B cell (primary cell): ENCODE measurements around the gene SMURF1. TPM values are rescaled to one million over a fixed set of nuclear protein-coding genes. Genes with fewer than 3 reads are reported as not detected.
A peak's percentile ranks its signal among the peaks of the same experiment; 100 is the strongest.

Experiments
- ATAC-seq: fragments of 200-7000 bp; cut with Tn5 transposase; one replicate; pipeline ENCODE4 v1.10.0; 2021; ENCODE audit warnings: low read depth, mild to moderate bottlenecking, moderate number of reproducible peaks, moderate library complexity
- CTCF ChIA-PET: fragments of 350-600 bp; sonication (Branson Sonifier 250); formaldehyde crosslinking; loops from one replicate; lab custom pipeline; 2021; ENCODE audit warnings: antibody characterized with exemption, inconsistent platforms; lab: Charles Lee
- POLR2A ChIA-PET: fragments of 350-600 bp; sonication (Branson Sonifier 250); formaldehyde crosslinking; loops from one replicate; lab custom pipeline; 2021; ENCODE audit warnings: antibody characterized with exemption; lab: Charles Lee
- DNase-seq: peaks from one replicate; pipeline ENCODE4 v3.0.0; 2013
- H2AFZ ChIP-seq: 2 replicates; pipeline ENCODE4 v1.6.1; 2012; ENCODE audit warnings: mild to moderate bottlenecking, low read depth, low read length; ENCODE audit not compliant: insufficient read depth, poor library complexity, severe bottlenecking
- H3K27ac ChIP-seq, 2 donors: 1 replicate in 1 of 2; 2 replicates in 1 of 2; pipeline ENCODE4 v1.5.1; 2012 to 2013; ENCODE audit warnings: low read length in 2 of 2, mild to moderate bottlenecking in 2 of 2, moderate library complexity in 1 of 2
- H3K27me3 ChIP-seq, 4 experiments: fragments of 200-600 bp in 1 of 4; sonication (generic) in 1 of 4; replicated peaks in 1 of 4; 1 replicate in 2 of 4; 2 replicates in 2 of 4; pipeline versions ENCODE4 v1.6.1 to v1.7.0; 2013 to 2016; ENCODE audit warnings: low read length in 3 of 4, mild to moderate bottlenecking in 2 of 4, mixed read lengths in 1 of 4, moderate library complexity in 1 of 4; ENCODE audit not compliant: insufficient read depth in 4 of 4, control insufficient read depth in 3 of 4; ENCODE audit errors: control extremely low read depth in 1 of 4
- H3K36me3 ChIP-seq, 2 experiments: replicated peaks in 1 of 2; 1 replicate in 1 of 2; 2 replicates in 1 of 2; pipeline versions ENCODE4 v1.6.1 to v1.7.1; 2013; ENCODE audit warnings: low read length in 1 of 2; ENCODE audit not compliant: insufficient read depth in 2 of 2, control insufficient read depth in 1 of 2; ENCODE audit errors: control extremely low read depth in 1 of 2, extremely low read depth in 1 of 2
- H3K4me1 ChIP-seq, 2 donors: fragments of 200-600 bp in 1 of 2; sonication (generic) in 1 of 2; 1 replicate in 1 of 2; 2 replicates in 1 of 2; pipeline versions ENCODE4 v1.5.1 to v1.6.1; 2013 to 2017; ENCODE audit warnings: low read length in 2 of 2; ENCODE audit not compliant: control insufficient read depth in 2 of 2, insufficient read depth in 2 of 2
- H3K4me2 ChIP-seq: replicated peaks from 2 replicates; pipeline ENCODE3; 2012; ENCODE audit warnings: mild to moderate bottlenecking, low read depth, low read length; ENCODE audit not compliant: poor library complexity, severe bottlenecking
- H3K4me3 ChIP-seq, 5 experiments: fragments of 200-600 bp in 1 of 5; sonication (generic) in 1 of 5; 1 replicate in 3 of 5; 2 replicates in 2 of 5; pipeline versions ENCODE4 v1.5.1 to v1.7.0; 2011 to 2016; ENCODE audit warnings: low read length in 4 of 5, mild to moderate bottlenecking in 4 of 5, low read depth in 2 of 5, control low read depth in 1 of 5, moderate library complexity in 1 of 5; ENCODE audit not compliant: insufficient read depth in 1 of 5; ENCODE audit errors: control extremely low read depth in 1 of 5, extremely low read depth in 1 of 5
- H3K79me2 ChIP-seq: fragments of 200-600 bp; sonication (generic); one replicate; pipeline ENCODE4 v1.6.0; 2016; ENCODE audit warnings: low read length; ENCODE audit not compliant: control insufficient read depth, insufficient read depth
- H3K9ac ChIP-seq: fragments of 200-600 bp; sonication (generic); 2 replicates; pipeline ENCODE4 v1.6.1; 2017; ENCODE audit warnings: mild to moderate bottlenecking, low read length, moderate library complexity
- H3K9me3 ChIP-seq, 3 donors: one replicate each; pipeline versions ENCODE4 v1.6.1 to v1.7.1; 2013; ENCODE audit warnings: low read length in 2 of 3; ENCODE audit not compliant: control insufficient read depth in 2 of 3, insufficient read depth in 1 of 3; ENCODE audit errors: control extremely low read depth in 1 of 3
- H4K20me1 ChIP-seq: 2 replicates; pipeline ENCODE4 v1.6.0; 2012; ENCODE audit warnings: mild to moderate bottlenecking, low read length; ENCODE audit not compliant: insufficient read depth, control insufficient read depth, poor library complexity, severe bottlenecking
- H3K27ac Mint-ChIP-seq: one replicate; pipeline ENCODE4 v1.8.0; 2021; ENCODE audit warnings: mixed read lengths
- H3K27me3 Mint-ChIP-seq: one replicate; pipeline ENCODE4 v1.8.0; 2021; ENCODE audit warnings: mixed read lengths
- H3K4me1 Mint-ChIP-seq: one replicate; pipeline ENCODE4 v1.8.0; 2021; ENCODE audit warnings: mixed read lengths
- H3K4me3 Mint-ChIP-seq: one replicate; pipeline ENCODE4 v1.8.0; 2021; ENCODE audit warnings: mixed read lengths
- H3K9me3 Mint-ChIP-seq: one replicate; pipeline ENCODE4 v1.8.0; 2022; ENCODE audit warnings: mixed read lengths; ENCODE audit not compliant: insufficient read depth
- EZH2 ChIP-seq: IDR thresholded peaks from 2 replicates; pipeline ENCODE4 v1.6.1; 2012; ENCODE audit warnings: borderline replicate concordance, low read depth, mild to moderate bottlenecking, moderate library complexity, low read length; ENCODE audit not compliant: insufficient read depth, poor library complexity, severe bottlenecking
- whole genome bisulfite sequencing: methylation state at CpG from one replicate; pipeline ENCODE4 v1.1.5; 2013; ENCODE audit warnings: missing lambda C conversion rate; ENCODE audit not compliant: insufficient coverage; 5-methylcytosine and 5-hydroxymethylcytosine counted together
- intact Hi-C: fragments of 100-400 bp; cut with micrococcal nuclease; formaldehyde crosslinking; loops from one replicate; pipeline ENCODE4 v1.10.0; 2022
- polyA plus RNA-seq: library from polyadenylated mRNA; depleted of rRNA; stranded (reverse); fragments of >200 nt; gene quantifications from 2 replicates; pipeline ENCODE4 v1.2.3, GENCODE V29; 2012
- total RNA-seq, 2 donors: library from RNA; stranded (reverse); fragments of 120-200 nt in 1 of 2; gene quantifications; 1 replicate in 1 of 2; 2 replicates in 1 of 2; pipeline versions ENCODE4 v1.2.3 to v1.2.4, GENCODE V29; 2013 to 2022
- TF ChIP-seq, protein P1 (sequence below): fragments of 200-600 bp; IDR thresholded peaks from one replicate; pipeline ENCODE4 v1.8.0; 2022; ENCODE audit warnings: antibody characterized with exemption, mild to moderate bottlenecking

SMURF1 gene
- total and polyA plus RNA-seq, 2 donors (not counting 1 experiment from before 2014, with no cell fraction given): 7.5 to 28.6 TPM

DNA sequence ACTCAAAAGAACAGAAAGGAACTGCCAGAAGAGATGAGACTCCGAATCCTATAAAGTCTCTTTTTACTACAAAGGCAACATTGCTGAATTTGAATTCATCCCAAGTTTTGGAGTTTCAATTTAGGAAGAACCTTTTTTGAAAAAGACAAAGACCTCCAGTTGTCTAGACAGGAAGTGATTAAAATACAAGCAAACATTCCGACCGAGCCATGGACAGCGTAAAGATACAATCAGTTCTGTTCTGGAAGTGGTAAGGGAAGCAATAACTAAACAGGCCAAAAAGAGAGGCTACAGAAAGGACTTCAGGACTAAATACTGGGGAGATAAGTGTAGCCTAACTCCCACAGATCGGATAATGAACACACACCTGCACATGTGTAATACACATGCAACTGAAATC is 101.0 kb downstream of the SMURF1 start:
- Histone ChIP-seq H3K4me1 (no peaks in the 10 kb centered on the region), H3K79me2 (no peaks in the 10 kb centered on the region), H3K27ac (no peak overlapping the region), H4K20me1 (no peaks in the 10 kb centered on the region), H3K36me3 (peaks cover 21 to 68% of the 10 kb centered on the region in 2 experiments), H2AFZ (no peak overlapping the region), H3K27me3 (no peaks in the 10 kb centered on the region), H3K4me2 (no peak overlapping the region), H3K9me3 (no peaks in the 10 kb centered on the region), H3K9ac (no peak overlapping the region), H3K4me3 (no peak overlapping the region)
- no peak for ATAC-seq
- no peaks in the 10 kb centered on the region for H3K9me3 Mint-ChIP-seq
- CTCF ChIA-PET: interaction anchor here (10.2 kb wide), 1 partner anchor 269 kb away, joined by 113 read pairs; no protein-coding TSS in a partner anchor
- H3K4me1 Mint-ChIP-seq: no peaks in the 10 kb centered on the region
- intact Hi-C loops: no loop called here
- peak overlapping the region; percentile 51 for H3K27ac Mint-ChIP-seq
- H3K27me3 Mint-ChIP-seq: no peaks in the 10 kb centered on the region
- no peak for TF ChIP-seq EZH2
- TF ChIP-seq, protein P1, sequence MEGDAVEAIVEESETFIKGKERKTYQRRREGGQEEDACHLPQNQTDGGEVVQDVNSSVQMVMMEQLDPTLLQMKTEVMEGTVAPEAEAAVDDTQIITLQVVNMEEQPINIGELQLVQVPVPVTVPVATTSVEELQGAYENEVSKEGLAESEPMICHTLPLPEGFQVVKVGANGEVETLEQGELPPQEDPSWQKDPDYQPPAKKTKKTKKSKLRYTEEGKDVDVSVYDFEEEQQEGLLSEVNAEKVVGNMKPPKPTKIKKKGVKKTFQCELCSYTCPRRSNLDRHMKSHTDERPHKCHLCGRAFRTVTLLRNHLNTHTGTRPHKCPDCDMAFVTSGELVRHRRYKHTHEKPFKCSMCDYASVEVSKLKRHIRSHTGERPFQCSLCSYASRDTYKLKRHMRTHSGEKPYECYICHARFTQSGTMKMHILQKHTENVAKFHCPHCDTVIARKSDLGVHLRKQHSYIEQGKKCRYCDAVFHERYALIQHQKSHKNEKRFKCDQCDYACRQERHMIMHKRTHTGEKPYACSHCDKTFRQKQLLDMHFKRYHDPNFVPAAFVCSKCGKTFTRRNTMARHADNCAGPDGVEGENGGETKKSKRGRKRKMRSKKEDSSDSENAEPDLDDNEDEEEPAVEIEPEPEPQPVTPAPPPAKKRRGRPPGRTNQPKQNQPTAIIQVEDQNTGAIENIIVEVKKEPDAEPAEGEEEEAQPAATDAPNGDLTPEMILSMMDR: no peak
- no peak for DNase-seq
- POLR2A ChIA-PET: no interaction called here
- H3K4me3 Mint-ChIP-seq: no peak overlapping the region
- WGBS: 100% methylated on average over 2 of the region's 5 CpGs

DNA sequence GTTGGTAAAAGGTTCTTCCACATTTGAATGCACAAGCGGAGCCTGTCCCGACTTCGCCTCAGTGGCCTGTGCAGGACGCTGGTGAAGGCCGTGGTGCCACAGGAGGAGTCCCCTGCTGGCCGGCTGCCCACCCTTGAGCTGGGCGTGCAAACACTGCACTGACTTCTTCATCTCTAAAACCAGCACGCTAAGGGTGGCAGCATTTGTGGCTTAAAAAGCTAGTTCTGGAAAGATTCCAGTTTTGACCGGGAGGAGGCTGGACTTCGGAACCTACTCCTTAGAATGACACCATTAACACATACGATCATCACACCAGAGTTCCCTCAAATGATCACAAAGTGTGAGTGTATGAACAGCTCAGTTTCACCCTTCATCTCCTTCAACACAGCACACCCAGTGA is 102.4 kb downstream of the SMURF1 start:
- Histone ChIP-seq H3K4me2 (no peak overlapping the region), H4K20me1 (no peaks in the 10 kb centered on the region), H3K4me1 (no peaks in the 10 kb centered on the region), H3K36me3 (peaks cover 19 to 70% of the 10 kb centered on the region in 2 experiments), H3K79me2 (peaks cover 4% of the 10 kb centered on the region), H3K27me3 (no peaks in the 10 kb centered on the region), H2AFZ (no peak overlapping the region), H3K9ac (no peak overlapping the region), H3K4me3 (no peak overlapping the region), H3K27ac (no peak overlapping the region), H3K9me3 (no peaks in the 10 kb centered on the region)
- ChIA-PET POLR2A (no interaction called here), CTCF (interaction anchor here (1.2 to 10.2 kb wide), 2 partner anchors 255 to 271 kb away, joined by 3 to 113 read pairs; no protein-coding TSS in a partner anchor)
- Mint-ChIP-seq H3K9me3 (no peaks in the 10 kb centered on the region), H3K4me1 (no peaks in the 10 kb centered on the region), H3K27me3 (no peaks in the 10 kb centered on the region), H3K27ac (no peak overlapping the region), H3K4me3 (no peak overlapping the region)
- intact Hi-C loops: no loop called here
- no peak for DNase-seq
- 97% methylated on average over 9 of the region's 11 CpGs for WGBS
- TF ChIP-seq, protein P1: no peak
- no peak for TF ChIP-seq EZH2
- ATAC-seq: no peak
